ENCODE measurements around the gene SIGLEC7.

The SIGLEC7 gene

DNA sequence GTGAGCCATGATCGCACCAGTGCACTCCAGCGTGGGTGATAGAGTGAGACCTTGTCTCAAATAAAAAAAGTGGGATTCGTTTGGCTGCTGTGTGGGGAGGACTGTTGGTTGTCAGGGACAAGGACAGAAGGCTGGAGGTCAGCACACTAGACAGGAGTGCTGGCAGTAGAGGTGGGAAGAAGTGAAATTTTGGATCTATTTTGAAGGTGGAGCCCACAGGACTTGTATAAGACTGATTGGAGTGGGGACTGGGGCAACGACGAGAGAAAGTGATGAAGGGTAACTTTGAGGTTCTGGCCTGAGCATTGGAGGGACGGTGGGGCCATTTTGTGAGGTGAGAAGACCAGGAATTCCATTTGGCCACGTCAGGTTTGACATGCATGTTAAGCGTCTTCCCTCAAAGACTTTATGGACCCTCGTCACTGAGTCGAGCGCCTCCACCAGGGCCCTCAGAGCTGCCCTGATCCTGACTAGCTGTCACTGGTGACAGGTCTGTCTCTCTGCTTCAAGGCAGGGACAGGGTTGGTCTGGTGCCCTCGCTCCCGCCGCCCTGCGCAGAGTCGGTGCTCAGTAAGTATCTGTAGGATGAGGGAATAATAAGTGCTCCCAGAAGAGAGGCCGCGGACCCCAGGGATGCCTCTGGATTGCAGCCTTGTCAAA, 34.6 kb upstream of the SIGLEC7 start:
- TF ChIP-seq REST (IDR thresholded peaks at IDR 0.05; ENCODE audit: low read depth) (no peak), FOXM1 (IDR thresholded peaks at IDR 0.05; ENCODE audit: borderline replicate concordance, low read depth) (no peak), CREB1 (IDR thresholded peaks at IDR 0.05; ENCODE audit: low read depth) (no peak), ZBTB7A (IDR thresholded peaks at IDR 0.05; ENCODE audit: low read depth) (no peak), TCF12 (IDR thresholded peaks at IDR 0.05; ENCODE audit: low read depth) (no peak), TEAD4 (IDR thresholded peaks at IDR 0.05) (no peak)

DNA sequence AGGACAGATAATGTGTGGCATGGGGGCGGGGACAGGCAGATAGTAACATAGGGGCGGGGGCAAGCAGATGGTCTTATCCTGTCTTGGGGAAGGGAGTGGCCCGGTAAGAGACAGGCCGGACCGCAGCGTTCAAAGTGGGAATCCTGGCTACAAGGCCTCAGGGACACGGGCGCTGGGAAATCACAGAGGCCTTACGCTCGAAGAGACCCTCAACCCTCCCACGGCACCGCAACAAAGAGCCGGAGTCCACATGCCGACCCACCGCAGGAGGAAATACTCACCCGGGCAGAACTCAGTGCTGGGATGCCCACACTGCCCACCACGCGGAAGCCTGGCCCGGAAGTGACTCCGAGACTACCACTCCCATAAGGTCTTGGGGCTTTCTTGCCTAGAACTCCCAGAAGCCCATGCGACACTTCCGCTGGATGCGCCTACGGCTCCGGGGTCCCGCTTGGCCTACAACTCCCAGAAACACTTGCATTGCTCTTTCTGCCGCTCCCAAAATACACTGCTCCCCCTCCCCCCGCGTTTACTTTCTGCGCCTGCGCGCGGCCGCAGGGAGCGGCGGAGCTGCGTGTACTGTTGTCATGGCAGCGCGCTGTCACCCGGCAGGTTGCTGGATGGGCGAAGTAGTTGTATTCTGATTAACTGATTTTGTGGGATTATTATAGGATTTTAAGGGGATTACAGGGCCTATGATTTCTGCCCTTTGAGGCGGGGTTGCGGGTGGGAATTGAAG, 33.9 kb upstream of the SIGLEC7 start, which contains the start of gene CTU1:
CTU1 (minus strand) TSS at position 344 of the 739 bp plus-strand sequence. CDS start 3,840 bp downstream, outside the sequence.
- TF ChIP-seq EP300 (IDR thresholded peaks at IDR 0.05; ENCODE audit: borderline replicate concordance) (peak; percentile 27; the same call in 1 of the 2 replicates), REST (IDR thresholded peaks at IDR 0.05; ENCODE audit: low read depth) (no peak), NFIC (IDR thresholded peaks at IDR 0.05) (no peak), TEAD4 (IDR thresholded peaks at IDR 0.05) (no peak), EGR1 (IDR thresholded peaks at IDR 0.05) (no peak), ZBTB7A (IDR thresholded peaks at IDR 0.05; ENCODE audit: low read depth) (0 out of 2 replicates have a peak, but pooled peaks have one; percentile 44), CEBPB (IDR thresholded peaks at IDR 0.05) (no peak), FOXM1 (IDR thresholded peaks at IDR 0.05; ENCODE audit: borderline replicate concordance, low read depth) (peak; percentile 47; the same call in 1 of the 2 replicates), USF1 (IDR thresholded peaks at IDR 0.05) (peak; percentile 46; the same call in 1 of the 2 replicates), RAD21 (IDR thresholded peaks at IDR 0.05; ENCODE audit: low read depth) (no peak), TCF12 (IDR thresholded peaks at IDR 0.05; ENCODE audit: low read depth) (peak; percentile 70), YY1 (IDR thresholded peaks at IDR 0.05; ENCODE audit: low read depth) (peak; percentile 58), TAF1 (IDR thresholded peaks at IDR 0.05; ENCODE audit: low read depth) (peak; percentile 52; the same call in 1 of the 2 replicates), CREB1 (IDR thresholded peaks at IDR 0.05; ENCODE audit: low read depth) (peak; percentile 57; the same call in 1 of the 2 replicates)
- TF ChIP-seq, protein P1, sequence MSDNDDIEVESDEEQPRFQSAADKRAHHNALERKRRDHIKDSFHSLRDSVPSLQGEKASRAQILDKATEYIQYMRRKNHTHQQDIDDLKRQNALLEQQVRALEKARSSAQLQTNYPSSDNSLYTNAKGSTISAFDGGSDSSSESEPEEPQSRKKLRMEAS (IDR thresholded peaks at IDR 0.05), result peak; percentile 82

DNA sequence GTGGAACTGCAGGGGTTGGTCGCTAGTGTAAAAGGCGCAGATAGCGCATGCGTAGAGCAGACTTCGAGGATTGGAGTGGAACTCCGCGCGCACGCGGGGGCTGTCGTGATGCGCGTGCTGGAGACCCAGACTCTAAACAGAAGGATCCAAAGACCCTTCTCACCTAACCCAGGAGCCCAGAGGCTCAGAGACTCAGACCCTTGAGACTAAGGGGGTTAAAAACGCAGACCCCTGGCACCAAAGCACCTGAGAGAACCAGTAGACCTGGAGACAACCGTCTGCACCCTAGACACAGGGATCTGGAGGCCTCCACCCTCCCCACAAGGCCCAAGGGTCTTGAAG, 33.3 kb upstream of the SIGLEC7 start:
- no peak for TF ChIP-seq ZBTB7A (IDR thresholded peaks at IDR 0.05; ENCODE audit: low read depth)
- TF ChIP-seq, protein P1 (IDR thresholded peaks at IDR 0.05), result peak; percentile 59
- TF ChIP-seq TAF1 (IDR thresholded peaks at IDR 0.05; ENCODE audit: low read depth), result no peak
- no peak for TF ChIP-seq TCF12 (IDR thresholded peaks at IDR 0.05; ENCODE audit: low read depth)
- TF ChIP-seq REST (IDR thresholded peaks at IDR 0.05; ENCODE audit: low read depth), result no peak

DNA sequence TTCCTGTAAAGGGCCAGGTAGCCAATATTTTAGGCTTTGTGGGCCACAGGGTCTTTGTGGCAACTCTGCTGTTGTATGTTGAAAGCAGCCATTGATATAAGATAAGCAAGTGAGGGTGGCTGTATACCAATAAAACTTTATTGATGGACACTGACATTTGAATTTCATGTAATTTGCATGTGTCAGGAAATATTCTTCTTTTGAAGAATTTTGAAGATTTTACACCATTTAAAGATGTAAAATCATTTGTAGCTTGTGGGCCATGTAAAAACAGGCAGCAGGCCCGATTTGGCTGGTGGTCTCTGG, 31.5 kb upstream of the SIGLEC7 start:
- TF ChIP-seq FOXM1 (IDR thresholded peaks at IDR 0.05; ENCODE audit: borderline replicate concordance, low read depth), result no peak
- no peak for TF ChIP-seq ZBTB7A (IDR thresholded peaks at IDR 0.05; ENCODE audit: low read depth)
- TF ChIP-seq, protein P1 (IDR thresholded peaks at IDR 0.05), result no peak
- no peak for TF ChIP-seq CREB1 (IDR thresholded peaks at IDR 0.05; ENCODE audit: low read depth)
- TF ChIP-seq USF1 (IDR thresholded peaks at IDR 0.05), result no peak
- no peak for TF ChIP-seq TEAD4 (IDR thresholded peaks at IDR 0.05)
- no peak for TF ChIP-seq RAD21 (IDR thresholded peaks at IDR 0.05; ENCODE audit: low read depth)
- TF ChIP-seq REST (IDR thresholded peaks at IDR 0.05; ENCODE audit: low read depth), result no peak
- TF ChIP-seq YY1 (IDR thresholded peaks at IDR 0.05; ENCODE audit: low read depth), result no peak
- TF ChIP-seq EP300 (IDR thresholded peaks at IDR 0.05; ENCODE audit: borderline replicate concordance), result no peak
- no peak for TF ChIP-seq NFIC (IDR thresholded peaks at IDR 0.05)
- no peak for TF ChIP-seq TCF12 (IDR thresholded peaks at IDR 0.05; ENCODE audit: low read depth)
- no peak for TF ChIP-seq CEBPB (IDR thresholded peaks at IDR 0.05)
- TF ChIP-seq TAF1 (IDR thresholded peaks at IDR 0.05; ENCODE audit: low read depth), result no peak
- TF ChIP-seq EGR1 (IDR thresholded peaks at IDR 0.05), result no peak

Measured in Ishikawa (cell line).